Mesodermal cell (in vitro differentiated cells): Measurements from ENCODE around the gene IFT80.

Experiments
- H3K27ac ChIP-seq: 2 replicates; pipeline ENCODE4 v1.7.0; 2013; ENCODE audit warnings: mild to moderate bottlenecking, low read depth, low read length, moderate library complexity; ENCODE audit not compliant: severe bottlenecking
- H3K36me3 ChIP-seq: 2 replicates; pipeline ENCODE4 v1.7.1; 2013; ENCODE audit warnings: mild to moderate bottlenecking, low read length, moderate library complexity; ENCODE audit not compliant: control insufficient read depth, insufficient read depth
- H3K4me1 ChIP-seq: one replicate; pipeline ENCODE4 v1.7.1; 2013; ENCODE audit warnings: mild to moderate bottlenecking, low read length; ENCODE audit not compliant: insufficient read depth, control insufficient read depth, poor library complexity, severe bottlenecking
- H3K4me3 ChIP-seq: 2 replicates; pipeline ENCODE4 v1.7.0; 2013; ENCODE audit warnings: low read length, control low read depth, mild to moderate bottlenecking; ENCODE audit not compliant: insufficient read depth, poor library complexity, severe bottlenecking; ENCODE audit errors: extremely low read depth
- H3K9me3 ChIP-seq: 2 replicates; pipeline ENCODE4 v1.7.1; 2013; ENCODE audit warnings: mild to moderate bottlenecking, low read length, moderate library complexity; ENCODE audit not compliant: control insufficient read depth
- WGBS, 2 experiments: methylation state at CpG; one replicate each; pipeline ENCODE4 v1.1.5; 2013; ENCODE audit warnings: missing lambda C conversion rate in 2 of 2; ENCODE audit not compliant: insufficient coverage in 2 of 2; 5-methylcytosine and 5-hydroxymethylcytosine counted together

IFT80 gene

GRCh38 chr3:160427832-160428424 is 28.9 kb upstream of the IFT80 start:
- Histone ChIP-seq H3K4me3 (no peak overlapping the region), H3K4me1 (no peaks in the 10 kb centered on the region), H3K36me3 (peaks cover 85% of the 10 kb centered on the region), H3K9me3 (no peaks in the 10 kb centered on the region), H3K27ac (no peak overlapping the region)
- WGBS, 2 experiments, result 96 to 100% methylated on average over 3 to 4 of the region's 11 CpGs

GRCh38 chr3:160417311-160417710 is 18.3 kb upstream of the IFT80 start:
- Histone ChIP-seq H3K27ac (no peak overlapping the region), H3K9me3 (no peaks in the 10 kb centered on the region), H3K4me3 (no peak overlapping the region), H3K4me1 (no peaks in the 10 kb centered on the region), H3K36me3 (peaks cover 87% of the 10 kb centered on the region)
- WGBS, 2 experiments, result no CpG with 5 or more reads among the region's 3 CpGs

- H3K36me3 ChIP-seq, result peaks cover 71% of the 10 kb centered on the region
- H3K4me1 ChIP-seq, result no peaks in the 10 kb centered on the region
- WGBS, 2 experiments, result 0% methylated on average over 1 of the region's 3 CpGs
- H3K9me3 ChIP-seq, result no peaks in the 10 kb centered on the region
- no peak overlapping the region for H3K4me3 ChIP-seq
- H3K27ac ChIP-seq, result no peak overlapping the region
Measured at GRCh38 chr3:160413613-160414248, 14.7 kb upstream of the IFT80 start.

- no peaks in the 10 kb centered on the region for H3K9me3 ChIP-seq
- no peak overlapping the region for H3K4me3 ChIP-seq
- peaks cover 69% of the 10 kb centered on the region for H3K36me3 ChIP-seq
- H3K4me1 ChIP-seq, result no peaks in the 10 kb centered on the region
- no CpG with 5 or more reads among the region's 1 CpG for WGBS, 2 experiments
- H3K27ac ChIP-seq, result no peak overlapping the region
Measured at GRCh38 chr3:160412477-160412876, 13.5 kb upstream of the IFT80 start.

GRCh38 chr3:160409812-160410610 is 11.0 kb upstream of the IFT80 start:
- 97 to 98% methylated on average over 6 to 7 of the region's 10 CpGs for WGBS, 2 experiments
- no peak overlapping the region for H3K4me3 ChIP-seq
- no peak overlapping the region for H3K27ac ChIP-seq
- H3K4me1 ChIP-seq, result no peaks in the 10 kb centered on the region
- H3K9me3 ChIP-seq, result no peaks in the 10 kb centered on the region
- peaks cover 58% of the 10 kb centered on the region for H3K36me3 ChIP-seq

GRCh38 chr3:160403796-160404470 is 4.9 kb upstream of the IFT80 start:
- 70 to 75% methylated on average over 3 of the region's 7 CpGs for WGBS, 2 experiments
- no peaks in the 10 kb centered on the region for H3K9me3 ChIP-seq
- peaks cover 35% of the 10 kb centered on the region for H3K36me3 ChIP-seq
- no peaks in the 10 kb centered on the region for H3K4me1 ChIP-seq
- H3K27ac ChIP-seq, result peak overlapping the region; percentile 43
- H3K4me3 ChIP-seq, result no peak overlapping the region

GRCh38 chr3:160403028-160403545 is 4.1 kb upstream of the IFT80 start:
- peak overlapping the region; percentile 98 for H3K4me3 ChIP-seq
- no CpG with 5 or more reads among the region's 2 CpGs for WGBS, 2 experiments
- no peak overlapping the region for H3K27ac ChIP-seq
- no peaks in the 10 kb centered on the region for H3K9me3 ChIP-seq
- H3K36me3 ChIP-seq, result peaks cover 27% of the 10 kb centered on the region
- no peaks in the 10 kb centered on the region for H3K4me1 ChIP-seq

GRCh38 chr3:160402221-160403027 is 3.4 kb upstream of the IFT80 start:
- WGBS, 2 experiments, result 55% methylated on average over 5 of the region's 11 CpGs; no CpG with 5 or more reads in 1 of the 2 experiments

GRCh38 chr3:160401291-160402095 is 2.5 kb upstream of the IFT80 start:
- peaks cover 16% of the 10 kb centered on the region for H3K36me3 ChIP-seq
- WGBS, 2 experiments, result 5% methylated on average over 6 to 8 of the region's 16 CpGs
- H3K4me3 ChIP-seq, result peak overlapping the region; percentile 98
- no peaks in the 10 kb centered on the region for H3K4me1 ChIP-seq
- no peak overlapping the region for H3K27ac ChIP-seq
- H3K9me3 ChIP-seq, result no peaks in the 10 kb centered on the region

More at GRCh38 chr3:160402221-160403027, 3.4 kb upstream of the IFT80 start:
- H3K27ac ChIP-seq, result no peak overlapping the region
- no peaks in the 10 kb centered on the region for H3K9me3 ChIP-seq
- H3K36me3 ChIP-seq, result peaks cover 23% of the 10 kb centered on the region
- H3K4me3 ChIP-seq, result peak overlapping the region; percentile 98
- H3K4me1 ChIP-seq, result no peaks in the 10 kb centered on the region
